OCI-LY3 (cell line): Measurements from ENCODE around the gene SIGLEC14.

Source experiments
- CTCF ChIP-seq: fragments of 200-600, 300-600 bp; sonication (generic); IDR thresholded peaks from 2 replicates; pipeline ENCODE4 v1.5.1; 2014; ENCODE audit warnings: antibody characterized with exemption, low read length, low read depth
- EZH2phosphoT487 ChIP-seq: fragments of 200-600 bp; shearing (Covaris generic); IDR thresholded peaks from 2 replicates; pipeline ENCODE4 v1.6.1; 2018; ENCODE audit warnings: antibody characterized with exemption, mixed run types, low read depth

DNA sequence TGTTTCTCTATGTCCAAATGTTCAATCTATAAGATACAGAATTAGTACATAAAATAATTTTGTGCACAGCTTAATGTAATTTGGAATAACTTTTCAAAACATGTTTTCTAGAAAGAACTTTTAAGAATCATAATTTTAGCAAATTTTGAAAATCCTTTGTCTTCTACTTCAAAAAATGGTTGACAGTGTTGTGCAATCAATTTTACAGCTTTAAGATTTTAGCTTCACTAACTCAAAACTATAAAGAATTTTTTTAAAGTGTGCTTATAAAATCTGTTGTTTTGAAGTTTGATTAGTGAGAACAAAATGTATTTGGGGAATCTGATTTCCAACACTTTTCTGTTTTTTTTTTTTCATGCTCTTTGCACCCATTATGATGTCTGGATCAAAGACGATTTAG lies 33.8 kb upstream of the SIGLEC14 start:
- TF ChIP-seq CTCF: no peak
- no peak for TF ChIP-seq EZH2phosphoT487
